HG03108 (cell line): Measurements from ENCODE around the gene CA9.

Experiments used
- ATAC-seq: cut with Tn5 transposase; IDR thresholded peaks from one replicate; pipeline ENCODE4 v1.9.1; 2021; ENCODE audit warnings: moderate library complexity; ENCODE audit not compliant: unreplicated experiment

CA9 gene

DNA sequence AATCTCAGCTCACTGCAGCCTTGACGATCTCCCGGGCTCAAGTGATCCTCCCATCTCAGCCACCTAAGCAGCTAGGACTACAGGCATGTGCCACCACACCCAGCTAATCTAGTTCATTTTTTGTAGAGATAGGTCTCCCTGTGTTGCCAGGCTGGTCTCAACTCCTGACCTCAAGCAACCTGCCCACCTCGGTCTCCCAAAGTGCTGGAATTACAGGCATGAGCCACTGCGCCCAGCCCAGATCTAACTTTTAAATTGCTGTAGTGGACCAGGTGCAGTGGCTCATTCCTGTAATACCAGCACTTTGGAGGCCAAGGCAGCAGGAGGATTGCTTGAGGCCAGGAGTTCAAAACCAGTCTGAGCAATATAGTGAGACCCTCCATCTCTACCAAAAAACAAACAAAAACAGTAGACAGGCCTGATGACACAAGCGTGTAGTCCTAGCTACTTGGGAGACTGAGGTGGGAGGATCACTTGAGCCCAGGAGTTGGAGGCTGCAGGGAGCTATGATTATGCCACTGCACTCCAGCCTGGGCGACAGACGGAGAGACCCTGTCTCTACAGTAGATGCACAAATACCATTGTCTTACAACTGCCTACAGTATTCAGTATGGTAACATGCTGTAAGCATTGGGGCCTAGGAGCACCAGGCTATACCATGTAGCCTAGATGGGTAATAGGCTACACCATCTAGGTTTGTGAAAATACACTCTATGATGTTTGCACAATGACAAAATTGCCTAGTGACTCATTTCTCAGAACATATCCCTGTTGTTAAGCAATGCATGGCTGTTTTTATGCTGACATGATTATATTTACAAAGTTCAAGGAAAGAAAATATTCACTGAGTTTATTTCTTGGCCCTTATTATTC lies 21.5 kb upstream of the CA9 start:
- ATAC-seq: no peak

DNA sequence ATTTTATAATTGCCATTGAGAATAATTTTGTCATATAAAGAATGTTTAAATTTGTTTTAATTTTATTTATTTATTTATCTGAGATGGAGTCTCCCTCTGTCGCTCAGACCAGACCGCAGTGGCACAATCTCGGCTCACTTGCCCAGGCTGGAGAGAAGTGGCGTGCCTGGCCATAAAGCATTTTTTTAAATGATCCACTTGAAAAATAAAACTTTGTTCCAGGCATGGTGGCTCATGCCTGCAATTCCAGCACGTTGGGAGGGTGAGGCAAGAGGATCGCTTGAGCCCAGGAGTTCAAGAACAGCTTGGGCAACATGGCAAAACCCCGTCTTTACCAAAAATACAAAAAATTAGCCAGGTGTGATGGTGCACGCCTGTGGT lies 20.9 kb upstream of the CA9 start:
- no peak for ATAC-seq

DNA sequence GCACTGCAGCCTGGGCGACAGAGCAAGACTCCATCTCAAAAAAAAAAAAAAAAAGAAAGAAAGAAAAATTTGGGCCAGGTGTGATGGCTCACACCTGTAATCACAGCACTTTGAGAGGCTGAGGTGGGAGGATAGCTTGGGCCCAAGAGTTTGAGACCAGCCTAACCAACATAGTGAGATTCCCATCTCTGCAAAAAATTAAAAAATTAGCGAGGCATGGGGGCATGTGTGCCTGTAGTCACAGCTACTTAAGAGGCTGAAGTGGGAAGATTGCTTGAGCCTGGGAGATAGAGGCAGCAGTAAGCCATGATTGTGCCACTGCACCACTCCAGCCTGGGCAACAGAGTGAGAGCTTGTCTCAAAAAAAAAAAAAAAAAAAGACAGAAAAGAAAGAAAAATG lies 20.1 kb upstream of the CA9 start:
- ATAC-seq: no peak

DNA sequence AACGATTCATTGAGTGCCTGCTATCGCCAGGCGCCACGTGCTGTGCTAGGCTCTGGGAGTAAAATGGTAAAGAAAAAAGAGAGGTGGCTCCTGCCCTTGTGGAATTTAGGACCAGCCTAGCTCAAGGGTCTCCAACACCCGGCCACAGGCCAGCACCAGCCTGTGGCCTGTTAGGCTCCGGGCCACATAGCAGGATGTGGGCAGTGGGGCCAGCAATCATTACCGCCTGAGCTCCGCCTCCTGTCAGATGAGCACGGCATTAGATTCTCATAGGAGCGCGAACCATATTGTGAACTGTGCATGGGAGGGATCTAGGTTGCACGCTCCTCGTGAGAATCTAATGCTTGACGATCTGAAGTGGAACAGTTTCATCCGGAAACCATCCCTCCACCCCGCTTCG lies 17.4 kb upstream of the CA9 start:
- ATAC-seq: no peak

DNA sequence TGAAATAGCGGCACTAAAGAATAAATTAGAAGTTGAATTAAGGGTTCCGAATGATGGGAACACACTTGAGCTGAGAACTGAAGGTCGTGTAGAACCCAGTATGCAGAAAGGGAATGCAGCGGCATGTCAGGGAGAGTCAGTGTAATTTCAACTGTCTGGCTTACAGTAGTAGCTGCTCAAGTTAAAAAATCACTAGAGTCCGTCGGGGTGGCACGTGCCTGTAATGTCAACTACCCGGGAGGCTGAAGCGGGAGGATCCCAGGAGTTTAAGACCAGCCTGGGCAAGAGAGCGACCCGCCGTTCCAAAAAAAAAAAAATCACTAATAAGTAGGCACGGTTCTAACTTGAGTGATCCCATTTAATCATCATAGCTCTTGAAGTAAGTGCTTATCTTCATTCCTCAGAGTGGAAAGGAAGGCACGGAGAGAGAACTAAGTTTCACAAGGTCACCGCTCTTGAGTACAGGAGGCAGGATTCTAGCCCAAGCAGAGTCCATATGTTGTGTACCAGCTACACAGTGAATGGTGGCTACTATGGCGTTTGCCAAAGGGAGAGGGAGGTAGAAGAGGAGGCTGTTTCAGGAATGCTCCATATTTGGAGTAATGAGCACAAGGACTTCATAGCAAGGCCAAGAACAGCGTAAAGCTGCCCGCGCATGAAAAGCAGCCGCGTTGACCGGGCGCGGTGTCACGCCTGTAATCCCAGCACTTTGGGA lies 16.7 kb upstream of the CA9 start:
- no peak for ATAC-seq

DNA sequence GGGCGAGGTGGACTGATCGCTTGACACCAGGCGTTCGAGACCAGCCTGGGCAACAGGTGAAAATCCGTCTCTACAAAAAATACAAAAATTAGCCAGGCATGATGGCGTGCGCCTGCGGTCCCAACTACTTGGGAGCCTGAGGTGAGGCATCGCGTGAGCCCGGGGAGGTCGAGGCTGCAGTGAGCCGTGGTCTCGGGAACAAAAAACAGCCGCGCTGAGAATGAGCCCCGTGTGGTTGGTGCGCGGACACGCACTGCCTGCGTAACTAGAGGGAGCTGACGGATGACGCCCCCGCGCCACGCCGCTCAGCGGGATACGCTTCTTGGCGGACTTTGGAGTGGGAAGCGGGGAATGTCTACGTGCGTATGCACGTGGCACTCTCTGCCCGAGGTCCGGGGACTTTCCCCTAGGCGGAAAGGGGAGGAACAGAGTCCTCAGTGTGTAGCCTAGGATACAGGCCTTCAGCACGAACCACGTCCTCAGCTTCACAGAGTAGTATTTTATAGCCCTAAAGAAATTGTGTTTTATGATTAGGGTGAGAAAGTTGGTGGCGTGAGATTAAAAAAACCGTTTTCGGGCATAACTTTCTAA lies 16.1 kb upstream of the CA9 start, which contains the start of gene RMRP:
Gene RMRP (minus strand): TSS at position 474 of the 591 bp plus-strand sequence.
- ATAC-seq: peak; percentile 92

DNA sequence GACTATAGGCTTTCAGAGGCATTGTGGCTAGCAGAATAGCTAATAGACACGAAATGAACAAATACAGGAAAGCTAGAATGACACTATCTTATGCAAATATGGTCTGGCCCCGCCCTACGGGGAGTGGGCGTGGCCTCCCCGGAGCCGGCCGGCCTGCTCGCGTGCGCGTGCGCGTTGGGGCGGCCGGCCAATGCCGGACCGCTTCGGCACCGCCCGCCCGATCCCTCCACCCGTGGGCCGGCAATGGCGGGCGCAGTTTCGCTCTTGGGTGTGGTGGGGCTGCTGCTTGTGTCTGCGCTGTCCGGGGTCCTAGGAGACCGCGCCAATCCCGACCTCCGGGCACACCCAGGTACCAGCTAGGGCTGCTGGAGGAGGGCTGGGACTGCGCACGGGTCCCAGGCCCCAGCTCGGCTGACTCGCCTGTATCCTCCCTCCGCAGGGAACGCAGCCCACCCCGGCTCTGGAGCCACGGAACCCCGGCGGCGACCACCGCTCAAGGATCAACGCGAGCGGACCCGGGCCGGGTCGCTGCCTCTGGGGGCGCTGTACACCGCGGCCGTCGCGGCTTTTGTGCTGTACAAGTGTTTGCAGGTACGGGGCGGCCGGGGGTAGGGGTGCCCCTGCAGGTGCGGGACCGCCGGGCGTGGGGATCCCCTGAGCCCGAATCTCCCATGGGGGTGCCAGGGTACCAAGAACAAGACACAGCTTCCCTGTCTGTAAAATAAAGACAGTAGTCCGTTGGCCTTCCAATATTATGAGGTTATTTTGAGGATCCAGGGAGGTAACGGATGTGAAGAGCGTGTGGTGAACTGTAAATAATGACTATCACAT lies 15.4 kb upstream of the CA9 start, which contains the start of gene CCDC107:
Gene CCDC107 (plus strand): TSS at position 156 of the 831 bp plus-strand sequence. CDS start 88 bp downstream, at position 244.
- peak; percentile 46 for ATAC-seq

DNA sequence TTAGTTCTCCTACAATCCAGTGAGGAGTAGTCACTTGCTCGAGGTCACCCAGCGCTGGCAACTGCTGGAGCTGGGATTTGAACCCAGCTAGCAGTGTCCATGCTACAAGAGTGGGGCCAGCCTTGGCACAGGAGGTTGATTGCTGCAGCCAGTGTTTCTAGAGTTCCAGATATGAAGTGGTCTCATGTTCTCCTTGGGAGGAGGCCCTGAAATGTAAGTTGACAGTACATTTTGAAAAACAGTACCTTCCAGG lies 14.8 kb upstream of the CA9 start:
- no peak for ATAC-seq

DNA sequence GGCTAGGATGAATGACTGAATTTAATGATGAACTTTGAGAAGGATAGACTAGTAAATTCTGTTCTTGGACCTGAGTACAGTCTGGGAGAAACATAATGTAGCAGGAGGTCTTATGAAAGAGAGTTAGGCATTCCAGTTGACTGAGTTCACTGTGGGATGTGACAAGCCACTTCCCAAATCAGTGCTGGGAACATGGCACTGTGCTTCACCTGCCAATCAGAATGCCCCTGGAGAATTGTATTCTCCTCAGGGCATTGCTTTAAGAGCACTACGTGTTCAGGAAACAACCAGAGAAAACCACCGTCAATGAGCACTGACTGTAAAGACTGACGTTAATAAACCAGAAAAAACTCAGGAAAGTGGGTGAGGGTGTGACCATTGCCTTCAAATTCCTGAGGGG lies 14.4 kb upstream of the CA9 start:
- ATAC-seq: no peak

DNA sequence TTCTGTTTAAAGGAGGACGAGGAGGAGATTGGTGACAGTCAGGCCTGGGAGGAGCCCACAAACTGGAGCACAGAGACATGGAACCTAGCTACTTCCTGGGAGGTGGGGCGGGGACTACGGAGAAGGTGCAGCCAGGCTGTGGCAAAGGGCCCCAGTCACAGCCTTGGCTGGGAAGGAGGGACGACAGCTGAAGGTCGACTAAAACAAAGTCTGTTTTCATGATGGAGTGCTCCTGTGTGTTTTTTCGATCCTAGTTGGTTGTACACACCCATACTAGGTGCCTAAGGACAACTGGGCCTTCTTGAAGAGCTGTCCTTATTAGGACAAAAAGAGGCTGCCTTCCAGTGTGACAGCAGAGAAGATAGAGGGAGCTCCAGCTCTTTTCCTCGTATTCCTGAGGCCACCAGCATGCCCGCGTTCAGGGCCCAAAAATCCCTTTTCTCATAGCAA lies 12.7 kb upstream of the CA9 start:
- no peak for ATAC-seq

DNA sequence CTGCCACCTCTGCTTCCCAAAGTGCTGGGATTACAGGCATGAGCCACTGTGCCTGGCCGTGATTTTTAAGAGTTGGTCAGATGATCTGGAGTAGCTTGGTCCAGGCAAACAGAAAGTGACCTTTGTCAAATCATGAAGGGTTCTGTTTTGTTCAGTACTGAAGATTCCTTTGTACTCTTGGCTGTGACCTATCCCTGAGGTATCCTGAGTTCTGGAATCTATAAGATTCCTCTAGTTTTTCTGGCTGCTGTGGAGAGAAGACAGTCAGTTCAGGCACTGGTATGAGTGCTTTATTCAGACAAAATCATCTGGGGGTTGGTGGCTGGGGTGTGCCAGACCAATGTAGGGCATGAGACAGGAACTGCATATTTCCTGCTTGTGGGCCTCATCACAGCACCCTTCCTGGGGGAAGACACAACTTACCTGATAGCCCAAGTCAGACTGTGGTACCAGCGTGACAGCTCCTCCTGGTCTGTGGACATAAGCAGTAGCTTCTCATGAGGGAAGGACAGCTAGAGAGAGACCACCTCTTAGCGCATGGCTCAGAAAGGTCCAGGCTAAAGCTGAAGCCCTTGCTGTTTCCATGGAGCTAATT lies 11.9 kb upstream of the CA9 start:
- no peak for ATAC-seq

DNA sequence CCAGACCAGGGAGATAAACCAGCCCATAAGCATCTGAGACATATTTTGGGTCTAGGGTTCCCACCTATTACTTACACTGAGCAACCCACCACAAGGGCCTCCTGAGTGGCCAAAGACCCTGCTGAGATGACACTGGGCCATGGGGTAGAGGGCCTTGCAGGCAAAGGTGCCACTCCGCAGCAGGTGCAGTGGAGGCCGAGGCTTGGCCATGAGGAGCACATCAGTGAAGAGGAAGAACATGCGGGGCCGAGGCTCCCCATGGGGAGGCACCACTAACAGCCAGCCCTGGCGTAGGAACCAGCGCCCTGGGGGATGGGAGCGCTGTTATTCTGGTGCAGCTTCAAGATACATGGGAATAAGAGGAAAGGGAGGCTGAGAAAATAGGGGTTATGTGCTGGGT lies 11.3 kb upstream of the CA9 start:
- ATAC-seq: no peak

DNA sequence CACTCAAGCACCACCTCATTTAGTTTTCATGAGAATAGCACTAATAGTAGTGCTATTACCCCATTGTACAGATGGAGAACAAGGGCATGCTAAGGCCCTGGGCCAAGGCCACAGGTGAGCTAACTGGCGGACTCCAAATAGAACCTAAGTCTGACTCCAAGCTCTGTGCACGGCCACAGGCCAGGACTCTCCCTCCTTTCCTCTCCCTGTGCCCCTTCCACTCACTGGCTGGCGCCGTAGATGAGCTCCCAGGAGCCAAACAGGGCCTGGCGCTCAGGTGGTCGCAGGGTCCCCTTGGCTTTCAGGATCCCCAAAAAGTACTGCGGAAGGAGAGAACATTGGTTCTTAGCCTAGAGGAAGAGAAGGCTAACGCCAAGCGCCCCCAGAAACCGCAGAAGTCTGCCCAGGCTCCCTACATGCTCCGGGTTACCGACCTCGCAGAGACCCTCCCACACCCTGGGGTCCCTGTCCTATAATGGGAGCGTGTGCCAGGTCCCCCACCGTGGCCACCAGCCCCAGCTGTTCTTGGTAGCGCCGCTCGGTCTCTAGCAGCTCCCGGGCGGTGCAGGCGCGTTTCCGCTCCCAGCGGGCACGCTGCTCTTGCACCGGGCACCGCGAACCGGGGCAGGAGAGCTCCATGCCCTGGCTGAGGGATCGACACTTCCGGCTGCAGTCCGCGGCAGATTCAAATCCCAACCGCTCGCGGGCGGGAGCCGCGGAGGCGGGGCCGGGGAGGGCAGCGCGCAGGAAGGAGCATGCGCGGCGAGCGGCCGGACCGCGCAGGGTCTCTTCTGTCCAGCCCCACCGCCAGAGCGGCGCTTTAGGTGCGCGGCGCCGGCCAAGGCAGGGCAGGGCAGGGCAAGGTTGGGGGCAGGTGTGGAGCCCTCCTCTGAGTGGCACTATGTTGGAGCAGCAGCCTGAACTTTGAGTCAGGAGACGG lies 8.9 kb upstream of the CA9 start, which contains the start of gene ARHGEF39:
Gene ARHGEF39 (minus strand): TSS at position 665 of the 940 bp plus-strand sequence. CDS start 26 bp downstream, at position 639.
- peak; percentile 72 for ATAC-seq

DNA sequence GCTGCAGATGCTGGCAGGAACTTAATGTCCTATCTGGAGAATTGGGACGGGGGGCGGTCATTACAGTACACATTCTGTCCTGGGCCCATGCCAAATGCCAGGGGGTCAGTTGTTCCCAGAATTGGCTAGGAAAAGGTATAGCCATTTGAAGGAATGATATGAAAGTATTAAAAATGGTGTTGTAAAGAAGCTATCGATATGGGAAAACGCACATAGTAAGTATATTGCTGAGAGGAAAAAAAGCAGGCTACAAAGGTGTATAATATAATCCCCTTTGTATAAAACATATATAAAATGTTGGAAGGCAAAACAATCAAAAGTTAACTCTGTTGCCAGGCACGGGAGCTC lies 8.3 kb upstream of the CA9 start:
- no peak for ATAC-seq

DNA sequence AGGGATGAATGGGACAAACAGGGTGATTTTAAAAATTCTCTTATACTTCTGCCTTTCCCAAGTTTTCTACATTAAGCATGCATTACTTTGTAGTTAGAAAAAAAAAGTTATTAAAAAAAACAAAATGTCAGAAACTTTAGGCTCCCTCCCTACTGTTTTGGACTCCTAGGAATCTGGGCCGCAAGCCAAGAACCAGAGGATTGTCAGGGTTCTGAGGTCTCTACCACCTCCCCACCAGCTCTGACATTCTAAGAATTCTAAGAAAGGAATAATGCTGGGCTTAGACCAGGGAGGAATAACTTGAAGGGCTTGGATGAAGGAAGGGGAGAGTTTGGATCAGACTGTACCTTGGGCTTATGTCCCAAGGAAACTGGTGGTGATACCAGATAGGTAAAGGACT lies 7.7 kb upstream of the CA9 start:
- ATAC-seq: no peak

DNA sequence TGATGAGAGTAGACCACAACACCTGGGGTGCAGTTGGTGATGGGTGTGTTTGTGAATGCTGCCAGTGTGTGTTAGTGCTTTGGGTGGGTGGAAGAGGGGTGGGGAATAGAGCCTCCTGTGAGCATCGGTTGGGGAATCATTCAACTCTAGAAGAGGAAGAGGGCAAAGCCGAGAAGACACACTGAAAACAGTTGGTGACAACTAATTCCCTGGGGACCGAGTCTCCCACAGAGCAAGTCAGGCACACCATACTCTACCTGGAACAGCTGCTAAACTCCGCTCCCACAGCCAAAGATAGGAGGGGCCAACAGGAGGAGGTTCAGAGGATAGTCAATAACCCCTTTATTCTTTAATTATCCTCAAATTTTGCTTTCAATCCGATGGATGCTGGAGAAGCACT lies 7.2 kb upstream of the CA9 start:
- no peak for ATAC-seq

DNA sequence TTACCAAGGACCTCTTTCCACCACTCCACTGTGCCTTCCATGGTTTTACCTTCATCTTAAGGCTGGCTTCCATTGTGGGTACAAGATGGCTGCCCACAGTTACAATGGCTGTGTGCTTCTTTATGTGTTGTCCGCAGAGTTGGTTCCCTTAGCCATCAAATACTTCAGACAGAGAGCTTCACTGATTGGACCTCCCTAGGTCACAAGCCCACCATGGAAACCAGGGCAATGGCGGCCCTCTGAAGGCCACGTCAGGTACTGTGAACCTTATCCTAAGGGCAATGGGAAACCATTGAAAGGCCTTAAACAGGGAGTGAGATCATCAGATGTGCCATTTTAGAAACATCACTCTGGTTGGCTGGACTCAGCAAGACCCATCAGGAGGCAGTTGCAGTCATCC lies 5.8 kb upstream of the CA9 start:
- no peak for ATAC-seq

DNA sequence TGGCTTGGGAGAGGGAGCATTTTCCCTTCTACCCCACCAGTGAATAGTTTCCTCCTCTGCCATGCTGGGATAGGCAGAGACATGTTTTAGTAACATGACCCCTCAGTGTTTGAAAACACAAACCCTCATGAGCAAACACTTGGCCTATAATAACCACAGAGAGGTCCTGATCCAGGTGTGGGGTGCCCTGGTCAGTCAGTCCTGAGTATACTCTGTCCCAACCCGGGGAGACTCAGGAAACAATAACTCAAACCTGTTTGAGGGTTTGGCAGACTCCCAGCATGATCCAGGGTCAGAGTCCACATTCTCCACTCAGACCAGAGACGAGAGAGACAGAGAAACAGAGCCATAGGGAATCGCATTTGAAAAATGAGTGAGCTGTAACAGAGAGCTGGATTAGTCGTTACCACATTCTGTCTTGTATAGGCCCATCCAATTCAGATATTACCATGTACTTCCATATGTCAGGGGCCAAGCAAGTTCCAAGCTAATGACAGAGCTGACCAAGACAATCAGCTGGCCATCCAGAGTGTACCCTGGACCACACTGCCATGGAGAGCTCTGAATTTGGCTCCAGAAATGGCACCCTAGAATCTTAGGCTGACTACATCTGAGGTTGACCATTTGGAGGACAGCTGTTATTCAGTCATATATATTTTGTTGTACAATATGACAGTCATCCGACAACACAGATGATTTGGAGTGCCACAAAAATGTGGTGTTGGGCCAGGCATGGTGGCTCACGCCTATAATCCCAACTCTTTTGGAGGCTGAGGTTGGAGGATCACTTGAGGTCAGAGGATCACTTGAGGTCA lies 4.2 kb upstream of the CA9 start:
- no peak for ATAC-seq

DNA sequence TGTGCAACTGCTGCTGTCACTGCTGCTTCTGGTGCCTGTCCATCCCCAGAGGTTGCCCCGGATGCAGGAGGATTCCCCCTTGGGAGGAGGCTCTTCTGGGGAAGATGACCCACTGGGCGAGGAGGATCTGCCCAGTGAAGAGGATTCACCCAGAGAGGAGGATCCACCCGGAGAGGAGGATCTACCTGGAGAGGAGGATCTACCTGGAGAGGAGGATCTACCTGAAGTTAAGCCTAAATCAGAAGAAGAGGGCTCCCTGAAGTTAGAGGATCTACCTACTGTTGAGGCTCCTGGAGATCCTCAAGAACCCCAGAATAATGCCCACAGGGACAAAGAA lies 265 bp downstream of the CA9 start:
- no peak for ATAC-seq
